Mucosa of descending colon (tissue), 3 donors: Measurements from ENCODE around the gene NFATC1. TPM values are rescaled to one million over a fixed set of nuclear protein-coding genes. Genes with fewer than 3 reads are reported as not detected.

Experiments
- ATAC-seq: fragments of 200-7000 bp; cut with Tn5 transposase; one replicate; pipeline ENCODE4 v1.9.1; 2020; ENCODE audit warnings: mild to moderate bottlenecking, moderate library complexity
- DNase-seq, 3 donors: peaks; one replicate each; pipeline ENCODE4 v3.0.0-alpha.2; 2020
- H3K36me3 ChIP-seq: fragments of 200-600 bp; one replicate; pipeline ENCODE4 v1.8.0; 2021; ENCODE audit warnings: low read depth, mild to moderate bottlenecking
- H3K4me1 ChIP-seq: fragments of 200-600 bp; one replicate; pipeline ENCODE4 v1.8.0; 2021; ENCODE audit warnings: low read depth, mild to moderate bottlenecking
- H3K4me3 ChIP-seq: fragments of 200-600 bp; one replicate; pipeline ENCODE4 v1.8.0; 2021; ENCODE audit warnings: mild to moderate bottlenecking
- H3K9me3 ChIP-seq: fragments of 200-600 bp; one replicate; pipeline ENCODE4 v1.8.0; 2021; ENCODE audit warnings: mild to moderate bottlenecking
- intact Hi-C, 2 donors: fragments of 100-400 bp; cut with DNase I in 1 of 2; cut with micrococcal nuclease in 1 of 2; formaldehyde crosslinking; loops; one replicate each; pipeline versions ENCODE4 v1.11.0 to v1.11.1; 2022; cut with DNase I, micrococcal nuclease
- total RNA-seq, 3 donors: library from RNA; stranded (reverse); fragmentation: NEBNext Ultra II Directional in 2 of 3; extraction: Animal tissue kit (Norgen Biotek cat#: 25700) in 2 of 3; gene quantifications; one replicate each; pipeline versions ENCODE4 v1.2.1 to v1.2.4, GENCODE V29; 2021 to 2023
- TF ChIP-seq, protein P1 (sequence below): fragments of 200-600 bp; IDR thresholded peaks from one replicate; pipeline ENCODE4 v1.8.0; 2022; ENCODE audit warnings: antibody characterized with exemption, mild to moderate bottlenecking
- donor health status: DM: no; HTN: no; CAD: no; lungs with moderate emphysema.
- donor health status: DM: no; HTN: no; CAD: no.
- donor health status: DM: no; HTN: yes; CAD: no.

The NFATC1 gene
- total RNA-seq, 3 donors from 2014 or later: 2.9 to 12.9 (median 4.6) TPM

DNA sequence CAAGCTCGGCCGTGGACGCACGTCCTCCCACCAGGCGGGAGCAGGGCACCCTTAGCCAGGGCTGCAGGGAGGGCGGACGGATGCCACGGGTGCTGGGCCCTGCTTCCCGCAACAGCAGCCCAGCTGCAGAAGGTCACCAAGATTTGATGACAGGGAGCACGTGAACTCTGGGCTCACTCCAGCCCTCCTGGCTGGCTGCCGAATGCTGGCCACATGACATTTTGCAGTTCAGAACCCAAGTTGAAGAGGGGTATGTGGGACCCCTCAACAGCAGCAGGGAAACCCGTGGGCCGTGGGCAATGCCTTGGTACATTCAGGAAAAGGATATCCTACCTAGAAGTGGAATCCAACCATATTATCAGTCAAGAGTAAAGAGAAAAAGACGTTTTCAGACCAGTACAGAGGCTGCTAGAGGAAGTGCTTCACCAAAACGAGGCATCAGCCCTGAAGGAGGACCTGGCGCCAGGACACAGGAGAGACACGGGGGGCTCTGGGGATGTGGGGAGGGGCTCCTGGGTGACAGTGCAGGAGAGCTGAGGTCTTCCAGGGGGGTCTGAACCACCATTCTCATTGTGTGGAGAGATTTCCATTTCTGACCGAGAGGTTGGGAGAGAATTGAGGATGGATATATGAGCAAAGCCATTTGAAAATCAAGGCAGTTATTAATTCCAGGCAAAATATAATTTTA, 176.5 kb downstream of the NFATC1 start:
- H3K4me1 ChIP-seq: peaks cover 4% of the 10 kb centered on the region
- ATAC-seq (no peak), DNase-seq (peak in 1 of 3 donors; percentile 25)
- intact Hi-C loops: no loop called here
- no peaks in the 10 kb centered on the region for H3K36me3 ChIP-seq
- peaks cover 15% of the 10 kb centered on the region for H3K9me3 ChIP-seq
- no peak overlapping the region for H3K4me3 ChIP-seq
- TF ChIP-seq, protein P1, sequence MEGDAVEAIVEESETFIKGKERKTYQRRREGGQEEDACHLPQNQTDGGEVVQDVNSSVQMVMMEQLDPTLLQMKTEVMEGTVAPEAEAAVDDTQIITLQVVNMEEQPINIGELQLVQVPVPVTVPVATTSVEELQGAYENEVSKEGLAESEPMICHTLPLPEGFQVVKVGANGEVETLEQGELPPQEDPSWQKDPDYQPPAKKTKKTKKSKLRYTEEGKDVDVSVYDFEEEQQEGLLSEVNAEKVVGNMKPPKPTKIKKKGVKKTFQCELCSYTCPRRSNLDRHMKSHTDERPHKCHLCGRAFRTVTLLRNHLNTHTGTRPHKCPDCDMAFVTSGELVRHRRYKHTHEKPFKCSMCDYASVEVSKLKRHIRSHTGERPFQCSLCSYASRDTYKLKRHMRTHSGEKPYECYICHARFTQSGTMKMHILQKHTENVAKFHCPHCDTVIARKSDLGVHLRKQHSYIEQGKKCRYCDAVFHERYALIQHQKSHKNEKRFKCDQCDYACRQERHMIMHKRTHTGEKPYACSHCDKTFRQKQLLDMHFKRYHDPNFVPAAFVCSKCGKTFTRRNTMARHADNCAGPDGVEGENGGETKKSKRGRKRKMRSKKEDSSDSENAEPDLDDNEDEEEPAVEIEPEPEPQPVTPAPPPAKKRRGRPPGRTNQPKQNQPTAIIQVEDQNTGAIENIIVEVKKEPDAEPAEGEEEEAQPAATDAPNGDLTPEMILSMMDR: no peak

DNA sequence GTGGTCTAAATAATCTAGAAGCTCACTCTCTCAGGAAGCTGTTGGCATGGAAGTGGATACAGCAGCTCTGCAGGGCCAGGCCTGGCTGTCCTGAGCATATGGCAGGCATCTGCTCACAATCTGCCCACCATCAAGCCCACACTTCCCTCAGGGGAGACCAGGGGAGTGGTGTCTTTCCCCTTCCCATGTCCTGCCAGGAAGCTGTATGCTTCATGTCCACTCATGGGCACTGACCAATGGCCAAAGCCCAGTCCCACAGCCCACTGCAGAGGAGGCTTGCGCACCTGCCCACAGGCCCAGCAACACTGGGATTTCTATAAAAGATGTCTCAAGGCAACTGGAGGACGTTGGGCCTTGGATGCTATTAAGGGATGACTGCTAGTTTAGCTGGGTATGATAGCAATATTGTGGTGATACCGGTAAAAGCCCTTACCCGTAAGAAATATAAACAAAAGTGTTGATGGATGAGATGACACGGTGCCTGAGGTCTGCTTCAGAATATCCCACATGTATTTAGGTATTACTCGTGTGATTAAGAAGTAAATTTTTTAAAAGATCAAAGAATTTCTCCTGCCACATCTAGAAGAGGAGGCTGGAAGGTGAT, 177.2 kb downstream of the NFATC1 start:
- ATAC-seq: no peak
- no peak for DNase-seq
- TF ChIP-seq, protein P1: no peak
- intact Hi-C loops: no loop called here
- H3K36me3 ChIP-seq: no peaks in the 10 kb centered on the region
- peaks cover 5% of the 10 kb centered on the region for H3K4me1 ChIP-seq
- peaks cover 15% of the 10 kb centered on the region for H3K9me3 ChIP-seq
- H3K4me3 ChIP-seq: no peak overlapping the region

DNA sequence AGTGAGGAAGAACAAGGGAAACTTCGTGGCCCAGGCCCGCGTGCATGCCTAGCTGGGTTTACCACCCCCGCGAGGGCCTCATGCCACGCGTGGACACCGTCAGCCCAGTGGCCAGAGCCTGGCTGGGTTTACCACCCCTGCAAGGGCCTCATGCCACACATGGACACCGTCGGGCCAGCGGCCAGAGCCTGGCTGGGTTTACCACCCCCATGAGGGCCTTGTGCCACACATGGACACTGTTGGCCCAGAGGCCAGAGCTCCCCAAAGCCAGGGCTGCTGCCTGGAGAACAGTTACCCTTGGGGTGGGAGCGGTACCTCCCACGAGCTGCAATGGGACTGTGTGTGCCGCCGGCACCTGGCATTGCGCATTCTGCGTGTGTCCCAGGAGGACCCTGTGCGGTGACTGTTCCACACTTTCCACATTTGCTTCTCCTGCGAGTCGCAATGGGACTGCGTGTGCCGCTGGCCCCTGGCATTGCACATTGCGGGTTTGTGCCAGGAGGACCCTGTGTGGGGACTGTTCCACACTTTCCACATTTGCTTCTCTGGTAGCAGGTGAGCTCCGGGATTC, 178.3 kb downstream of the NFATC1 start:
- TF ChIP-seq, protein P1: no peak
- Histone ChIP-seq H3K4me1 (peaks cover 5% of the 10 kb centered on the region), H3K9me3 (peaks cover 15% of the 10 kb centered on the region), H3K36me3 (no peaks in the 10 kb centered on the region), H3K4me3 (no peak overlapping the region)
- intact Hi-C loops: no loop called here
- peak in 2 of 3 donors; percentile 12 to 37 for DNase-seq
- ATAC-seq: no peak

DNA sequence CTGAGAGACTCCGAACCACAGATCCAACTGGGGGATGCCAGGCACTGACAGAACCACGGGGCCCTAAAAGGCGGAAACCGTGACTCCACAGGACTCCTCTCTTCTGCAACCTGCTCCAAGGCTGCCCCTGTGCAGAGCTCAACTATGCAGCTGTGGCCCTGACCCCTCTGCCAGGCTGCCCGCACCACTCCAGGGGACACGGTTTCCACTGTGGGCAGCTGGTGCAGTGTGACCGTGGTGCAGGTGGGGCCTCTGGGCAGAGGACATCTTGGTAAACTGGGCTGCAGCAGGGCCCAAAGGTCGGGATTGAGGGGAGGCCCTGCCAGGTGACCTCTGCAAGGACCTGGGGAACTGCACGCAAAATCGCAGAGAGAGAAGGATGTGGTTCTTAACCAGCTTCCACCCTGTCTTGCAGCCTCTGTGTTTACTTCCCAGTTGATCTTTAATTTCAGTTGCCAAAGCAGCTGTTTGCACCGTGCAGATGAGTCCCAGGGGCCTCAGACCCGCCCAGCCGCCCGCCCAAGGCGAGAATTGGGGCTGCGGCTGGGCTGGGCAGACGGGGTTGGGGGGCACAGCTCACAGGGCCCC, 179.3 kb downstream of the NFATC1 start:
- Histone ChIP-seq H3K4me1 (peaks cover 5% of the 10 kb centered on the region), H3K4me3 (no peak overlapping the region), H3K36me3 (no peaks in the 10 kb centered on the region), H3K9me3 (peaks cover 15% of the 10 kb centered on the region)
- ATAC-seq (peak; percentile 32), DNase-seq (peak in 2 of 3 donors; percentile 25 to 50)
- intact Hi-C loops: no loop called here
- TF ChIP-seq, protein P1: no peak

DNA sequence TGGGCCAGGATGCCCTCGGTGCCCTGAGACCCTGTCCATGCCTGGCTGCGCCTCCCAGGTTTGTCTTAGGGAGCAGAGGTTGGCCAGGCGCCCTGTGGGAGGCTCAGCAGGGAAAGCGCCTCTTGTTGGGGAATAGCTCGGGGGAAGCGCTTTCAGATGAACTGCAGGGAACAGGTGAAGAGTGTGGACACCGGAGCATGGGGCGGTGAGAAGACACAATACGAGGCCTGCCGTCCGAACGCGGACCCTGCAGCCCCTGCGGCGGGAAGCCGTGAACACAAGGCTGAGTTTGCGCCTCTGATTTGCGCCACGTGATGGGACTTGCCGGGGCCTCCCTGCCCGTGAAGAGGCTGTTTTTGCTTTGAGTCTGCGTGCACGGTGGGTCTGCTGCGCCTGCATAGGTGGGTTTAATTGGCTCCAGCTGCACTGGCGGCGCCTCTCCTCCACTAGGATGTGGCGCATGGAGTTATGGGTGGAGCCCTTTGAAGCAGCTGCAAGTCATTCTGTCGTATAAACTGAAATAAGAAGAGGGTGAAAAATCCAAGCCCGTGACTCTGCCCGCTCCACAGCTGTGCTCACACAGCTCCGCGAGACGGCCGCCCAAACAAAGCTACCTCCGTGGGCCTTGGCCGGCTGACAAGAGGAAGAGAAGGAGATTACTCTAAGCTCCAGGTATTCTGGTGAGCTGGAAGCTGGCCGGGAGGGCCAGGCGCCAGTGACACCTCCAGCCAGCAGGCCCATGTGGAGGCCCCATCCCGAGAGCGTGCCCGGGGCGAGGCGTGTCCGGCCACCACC, 180.4 kb downstream of the NFATC1 start:
- Histone ChIP-seq H3K9me3 (peaks cover 15% of the 10 kb centered on the region), H3K4me1 (peaks cover 5% of the 10 kb centered on the region), H3K4me3 (no peak overlapping the region), H3K36me3 (no peaks in the 10 kb centered on the region)
- intact Hi-C loops: no loop called here
- peak in 2 of 3 donors; percentile 32 to 54 for DNase-seq
- peak; percentile 38 for ATAC-seq
- TF ChIP-seq, protein P1: no peak
